DOHH2 (cell line): ENCODE data around the gene SH3PXD2A.

Experiments
- H3F3A ChIP-seq: fragments of 200-600 bp; sonication (generic), shearing (Covaris generic); 2 replicates; pipeline ENCODE4 v1.6.0; 2016; ENCODE audit warnings: antibody characterized with exemption, mild to moderate bottlenecking; ENCODE audit not compliant: control insufficient read depth, insufficient read depth
- H3K27ac ChIP-seq: fragments of 200-600 bp; sonication (generic); 2 replicates; pipeline ENCODE4 v1.5.1; 2014; ENCODE audit warnings: low read depth, mild to moderate bottlenecking, low read length, moderate library complexity
- H3K27me3 ChIP-seq: fragments of 200-600 bp; sonication (generic); 2 replicates; pipeline ENCODE4 v1.6.1; 2014; ENCODE audit warnings: mild to moderate bottlenecking, low read length, mixed read lengths; ENCODE audit not compliant: control insufficient read depth
- H3K36me3 ChIP-seq: fragments of 200-600 bp; sonication (generic); 2 replicates; pipeline ENCODE4 v1.6.1; 2014; ENCODE audit warnings: mild to moderate bottlenecking, low read length, moderate library complexity, mixed read lengths; ENCODE audit not compliant: control insufficient read depth
- H3K4me1 ChIP-seq: fragments of 200-600 bp; sonication (generic); 2 replicates; pipeline ENCODE4 v1.6.1; 2014; ENCODE audit warnings: mild to moderate bottlenecking, low read length, mixed read lengths; ENCODE audit not compliant: control insufficient read depth
- H3K4me2 ChIP-seq: fragments of 200-600 bp; sonication (generic); 2 replicates; pipeline ENCODE4 v1.6.0; 2014; ENCODE audit warnings: mild to moderate bottlenecking, low read length, moderate library complexity
- H3K4me3 ChIP-seq: fragments of 200-600 bp; sonication (generic); 2 replicates; pipeline ENCODE4 v1.5.1; 2014; ENCODE audit warnings: mild to moderate bottlenecking, low read length, mixed read lengths
- H3K79me2 ChIP-seq: fragments of 200-600 bp; sonication (generic); 2 replicates; pipeline ENCODE4 v1.6.1; 2014; ENCODE audit warnings: mild to moderate bottlenecking, low read length, mixed read lengths; ENCODE audit not compliant: control insufficient read depth
- H3K9me2 ChIP-seq: fragments of 200-600 bp; sonication (generic); replicated peaks from 2 replicates; pipeline ENCODE4 v1.6.1; 2014; ENCODE audit warnings: mild to moderate bottlenecking, low read length, mixed read lengths; ENCODE audit not compliant: control insufficient read depth
- H3K9me3 ChIP-seq: fragments of 200-600 bp; sonication (generic); 2 replicates; pipeline ENCODE4 v1.6.1; 2014; ENCODE audit warnings: antibody characterized with exemption, low read length, mixed read lengths; ENCODE audit not compliant: control insufficient read depth, insufficient read depth
- H4K20me1 ChIP-seq: fragments of 200-600 bp; sonication (generic); 2 replicates; pipeline ENCODE4 v1.6.0; 2014; ENCODE audit warnings: low read depth, mild to moderate bottlenecking, antibody characterized with exemption, low read length, moderate library complexity; ENCODE audit not compliant: control insufficient read depth, insufficient read depth
- CTCF ChIP-seq: fragments of 200-600 bp; sonication (generic); IDR thresholded peaks from one replicate; pipeline ENCODE4 v1.5.1; 2014; ENCODE audit warnings: antibody characterized with exemption, mild to moderate bottlenecking, low read depth, low read length; ENCODE audit not compliant: poor library complexity, severe bottlenecking
- EZH2phosphoT487 ChIP-seq: fragments of 200-600 bp; sonication (generic); IDR thresholded peaks from 2 replicates; pipeline ENCODE4 v1.6.1; 2017; ENCODE audit warnings: borderline replicate concordance, mild to moderate bottlenecking, antibody characterized with exemption, low read length, moderate library complexity, mixed read lengths

The SH3PXD2A gene

DNA sequence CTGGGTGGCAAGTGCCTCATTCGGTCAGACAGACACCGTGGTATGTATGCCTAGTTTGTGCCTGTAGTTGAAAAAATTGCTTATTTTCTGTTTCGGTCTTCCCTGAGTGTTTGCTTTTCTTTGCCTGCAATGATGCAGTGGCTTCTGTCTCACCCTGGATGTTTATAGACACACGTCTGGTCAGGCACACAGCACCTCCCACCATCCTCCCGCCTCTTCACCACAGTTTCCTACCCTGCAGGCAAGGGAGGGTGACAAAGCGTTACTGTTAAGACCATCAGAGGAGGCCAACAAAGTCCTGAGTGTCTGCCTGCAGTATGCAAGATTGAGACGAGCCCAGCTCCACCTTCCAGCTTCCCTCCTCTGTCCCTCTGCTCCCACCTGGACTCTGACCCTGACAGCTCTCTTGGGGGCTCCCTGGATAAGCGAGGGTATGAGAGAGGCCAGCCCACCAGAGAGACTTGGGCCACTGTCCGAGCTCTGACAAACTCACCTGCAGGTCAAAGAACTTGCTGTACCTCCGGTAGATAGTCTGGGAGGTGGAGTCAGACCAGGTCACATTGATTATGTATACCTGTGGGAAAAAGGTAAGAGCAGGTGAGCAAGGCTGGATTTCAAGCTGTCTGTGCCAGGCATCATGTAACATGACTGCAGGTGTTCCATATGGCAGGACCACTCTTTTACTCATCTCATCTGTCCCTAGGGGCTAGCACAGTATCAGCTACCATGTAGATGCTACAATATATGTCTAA, 54.4 kb downstream of the SH3PXD2A start:
- Histone ChIP-seq H3K4me3 (no peak overlapping the region), H3K9me3 (no peaks in the 10 kb centered on the region), H3K36me3 (no peaks in the 10 kb centered on the region), H3K4me1 (no peaks in the 10 kb centered on the region), H3K9me2 (no peaks in the 10 kb centered on the region), H3K27ac (no peak overlapping the region), H3K27me3 (peaks cover 4% of the 10 kb centered on the region), H3K79me2 (no peaks in the 10 kb centered on the region), H4K20me1 (no peaks in the 10 kb centered on the region), H3K4me2 (no peak overlapping the region), H3F3A (no peaks in the 10 kb centered on the region)
- TF ChIP-seq EZH2phosphoT487: no peak
- no peak for TF ChIP-seq CTCF

- Histone ChIP-seq H3K4me1 (no peaks in the 10 kb centered on the region), H3F3A (no peaks in the 10 kb centered on the region), H3K27me3 (peaks cover 6% of the 10 kb centered on the region; the same call in 1 of the 2 replicates), H3K36me3 (no peaks in the 10 kb centered on the region), H3K4me2 (no peak overlapping the region), H3K9me2 (no peaks in the 10 kb centered on the region), H3K4me3 (no peak overlapping the region), H3K27ac (no peak overlapping the region), H4K20me1 (no peaks in the 10 kb centered on the region), H3K9me3 (no peaks in the 10 kb centered on the region), H3K79me2 (no peaks in the 10 kb centered on the region)
- TF ChIP-seq EZH2phosphoT487 (no peak), CTCF (no peak)
Measured at GRCh38 chr10:103800089-103800488, 55.3 kb downstream of the SH3PXD2A start.

DNA sequence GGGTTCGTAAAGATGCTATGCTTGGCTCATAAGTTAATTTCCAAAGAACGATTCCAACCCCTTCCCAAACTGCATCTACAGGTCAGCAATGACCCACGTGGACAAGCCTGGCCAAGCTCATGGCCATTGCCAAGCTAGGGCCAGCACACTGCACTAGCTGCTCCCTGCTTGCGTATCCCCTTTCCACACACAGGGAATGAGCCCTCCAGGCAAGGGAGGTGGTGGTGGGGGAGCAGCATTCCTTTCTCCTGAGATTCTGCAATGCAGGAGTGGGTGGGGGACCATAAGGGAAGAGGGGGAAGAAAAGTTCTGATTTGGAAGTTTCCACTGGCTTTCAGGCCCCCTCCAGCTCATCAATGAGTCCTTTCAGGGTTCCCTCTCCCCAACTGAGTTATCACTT, 56.0 kb downstream of the SH3PXD2A start:
- no peak overlapping the region for H3K27ac ChIP-seq
- H3K4me3 ChIP-seq: no peak overlapping the region
- H3K9me3 ChIP-seq: no peaks in the 10 kb centered on the region
- no peaks in the 10 kb centered on the region for H3K9me2 ChIP-seq
- no peaks in the 10 kb centered on the region for H3K4me1 ChIP-seq
- H3K79me2 ChIP-seq: no peaks in the 10 kb centered on the region
- H3K36me3 ChIP-seq: no peaks in the 10 kb centered on the region
- H3K27me3 ChIP-seq: peaks cover 6% of the 10 kb centered on the region; the same call in 1 of the 2 replicates
- TF ChIP-seq EZH2phosphoT487 (no peak), CTCF (no peak)
- no peaks in the 10 kb centered on the region for H4K20me1 ChIP-seq
- no peaks in the 10 kb centered on the region for H3F3A ChIP-seq
- no peak overlapping the region for H3K4me2 ChIP-seq

GRCh38 chr10:103798511-103798910, 56.9 kb downstream of the SH3PXD2A start:
- Histone ChIP-seq H4K20me1 (no peaks in the 10 kb centered on the region), H3K4me3 (no peak overlapping the region), H3K9me2 (no peaks in the 10 kb centered on the region), H3K27me3 (peaks cover 6% of the 10 kb centered on the region; the same call in 1 of the 2 replicates), H3K79me2 (no peaks in the 10 kb centered on the region), H3F3A (no peaks in the 10 kb centered on the region), H3K4me1 (no peaks in the 10 kb centered on the region), H3K27ac (no peak overlapping the region), H3K4me2 (no peak overlapping the region), H3K9me3 (no peaks in the 10 kb centered on the region), H3K36me3 (no peaks in the 10 kb centered on the region)
- TF ChIP-seq CTCF: no peak
- TF ChIP-seq EZH2phosphoT487: no peak
